ENCODE data around the gene MARCHF6. TPM values are rescaled to one million over a fixed set of nuclear protein-coding genes. Genes with fewer than 3 reads are reported as not detected.
A peak's percentile ranks its signal among the peaks of the same experiment; 100 is the strongest.

Gene MARCHF6
- total and polyA plus RNA-seq, 9 of the 15 experiments (the other 6 are each of a cell fraction or from before 2014, with no cell fraction given) = 74.1 to 456 (median 116) TPM

- TF ChIP-seq CHAMP1 (IDR thresholded peaks at IDR 0.05) = peak; percentile 68; the same call in 1 of the 2 replicates
- TF ChIP-seq SMC3 (conservative IDR thresholded peaks at IDR 0.05; ENCODE audit: insufficient read depth, low read depth, low read length) = peak; percentile 43
- no peak for TF ChIP-seq ZNF764 (CRISPR knock-in tag; IDR thresholded peaks at IDR 0.05; ENCODE audit: low read depth)
- 0 out of 2 replicates have a peak, but pooled peaks have one; percentile 71 for TF ChIP-seq GATAD2A (IDR thresholded peaks at IDR 0.05)
- TF ChIP-seq USF2 (CRISPR knock-in tag; IDR thresholded peaks at IDR 0.05) = no peak
- no peak for TF ChIP-seq U2AF2 (optimal IDR thresholded peaks at IDR 0.05; ENCODE audit: low read depth, low read length)
- peak; percentile 71 for TF ChIP-seq ZBTB17 (CRISPR knock-in tag; IDR thresholded peaks at IDR 0.05)
- TF ChIP-seq ZBTB34 (CRISPR knock-in tag; IDR thresholded peaks at IDR 0.05) = no peak
- peak; percentile 32; the same call in 1 of the 2 replicates for TF ChIP-seq NFE2 (IDR thresholded peaks at IDR 0.05; ENCODE audit: low read depth)
- peak; percentile 86 for TF ChIP-seq ZNF324 (CRISPR knock-in tag; IDR thresholded peaks at IDR 0.05)
- peak; percentile 55; the same call in 1 of the 2 replicates for TF ChIP-seq NCOA1 (IDR thresholded peaks at IDR 0.05; ENCODE audit: low read depth)
- TF ChIP-seq ZNF507 (tag; conservative IDR thresholded peaks at IDR 0.05) = no peak
- no peak for TF ChIP-seq IFI16 (CRISPR knock-in tag; IDR thresholded peaks at IDR 0.05)
- no peak for TF ChIP-seq SIN3B (IDR thresholded peaks at IDR 0.05; ENCODE audit: low read depth)
- TF ChIP-seq CTCF (IDR thresholded peaks at IDR 0.05 in 2 of 3, conservative IDR thresholded peaks at IDR 0.05 in 1 of 3; ENCODE audit: insufficient read depth in 2 of 3, low read depth in 1 of 3, low read length in 3 of 3) = peak; percentile 73 to 85 (median 83)
- peak; percentile 70 for TF ChIP-seq KDM5B (IDR thresholded peaks at IDR 0.05; ENCODE audit: insufficient replicate concordance, low read depth, low read length)
- no peak for TF ChIP-seq NFXL1 (CRISPR knock-in tag; IDR thresholded peaks at IDR 0.05)
- peak; percentile 18; the same call in 1 of the 2 replicates for TF ChIP-seq ZBTB7A (IDR thresholded peaks at IDR 0.05; ENCODE audit: borderline replicate concordance, control insufficient read depth, low read depth, low read length)
- peak in 1 of 2 experiments; percentile 70; a peak in 1 of 4 replicates for TF ChIP-seq UBTF (IDR thresholded peaks at IDR 0.05; ENCODE audit: borderline replicate concordance in 1 of 2, low read depth in 2 of 2, low read length in 2 of 2)
Observed at GRCh38 chr5:10319202-10319851, 34.2 kb upstream of the MARCHF6 start (continued).
